Progenitor cell of endocrine pancreas (in vitro differentiated cells): ENCODE measurements around the gene HSPA12B. TPM values are rescaled to one million over a fixed set of nuclear protein-coding genes. Genes with fewer than 3 reads are reported as not detected.

Source experiments
- DNase-seq: peaks from one replicate; pipeline ENCODE4 v3.0.0; 2021; ENCODE audit warnings: low spot score; ENCODE audit not compliant: unreplicated experiment
- H3K27ac Mint-ChIP-seq: 2 replicates; pipeline ENCODE4 v1.8.0; 2021; ENCODE audit warnings: mild to moderate bottlenecking, moderate library complexity, mixed read lengths
- H3K27me3 Mint-ChIP-seq: 2 replicates; pipeline ENCODE4 v1.8.0; 2021; ENCODE audit warnings: mixed read lengths
- H3K36me3 Mint-ChIP-seq: 2 replicates; pipeline ENCODE4 v1.8.0; 2022; ENCODE audit warnings: mixed read lengths; ENCODE audit not compliant: insufficient read depth
- H3K4me1 Mint-ChIP-seq: 2 replicates; pipeline ENCODE4 v1.8.0; 2021; ENCODE audit warnings: low read depth, mixed read lengths
- H3K4me3 Mint-ChIP-seq: 2 replicates; pipeline ENCODE4 v1.8.0; 2021; ENCODE audit warnings: low read depth, mild to moderate bottlenecking, moderate library complexity, mixed read lengths
- H3K9me3 Mint-ChIP-seq: 2 replicates; pipeline ENCODE4 v1.8.0; 2021; ENCODE audit warnings: low read depth, mixed read lengths
- total RNA-seq: library from RNA; stranded (reverse); gene quantifications from 2 replicates; pipeline ENCODE4 v1.2.1, GENCODE V29; 2021
- TF ChIP-seq, protein P1 (sequence below): fragments of 200-600 bp; sonication (generic); IDR thresholded peaks from one replicate; pipeline ENCODE4 v1.5.0; 2021; ENCODE audit warnings: antibody characterized with exemption, mild to moderate bottlenecking; ENCODE audit not compliant: unreplicated experiment

HSPA12B gene
- total RNA-seq, 1 donor from 2014 or later: not detected

DNA sequence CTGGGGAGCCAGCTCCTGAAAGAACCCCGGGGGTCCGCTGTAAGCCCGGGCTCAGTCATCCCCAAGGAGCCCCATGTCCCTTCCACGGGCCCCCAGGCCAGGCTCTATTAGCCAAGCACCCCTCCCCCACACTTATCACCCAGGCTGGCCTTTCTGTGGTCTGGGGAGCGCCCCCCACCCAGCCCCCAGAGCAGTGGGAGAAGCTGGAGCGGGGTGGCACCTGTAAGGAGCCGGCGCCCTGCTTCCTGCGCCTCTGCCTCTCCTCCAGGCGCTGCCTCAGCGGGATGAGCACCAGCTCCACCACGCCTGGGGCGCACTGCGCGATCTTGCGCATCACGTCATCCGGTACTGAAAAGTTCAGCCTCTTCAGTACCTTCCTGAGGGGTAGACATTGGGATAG lies 46.5 kb downstream of the HSPA12B start:
- DNase-seq: no peak
- H3K27ac Mint-ChIP-seq: no peak overlapping the region
- peaks cover 19% of the 10 kb centered on the region for H3K4me1 Mint-ChIP-seq
- H3K36me3 Mint-ChIP-seq: peaks cover 1% of the 10 kb centered on the region
- no peak overlapping the region for H3K4me3 Mint-ChIP-seq
- TF ChIP-seq, protein P1, sequence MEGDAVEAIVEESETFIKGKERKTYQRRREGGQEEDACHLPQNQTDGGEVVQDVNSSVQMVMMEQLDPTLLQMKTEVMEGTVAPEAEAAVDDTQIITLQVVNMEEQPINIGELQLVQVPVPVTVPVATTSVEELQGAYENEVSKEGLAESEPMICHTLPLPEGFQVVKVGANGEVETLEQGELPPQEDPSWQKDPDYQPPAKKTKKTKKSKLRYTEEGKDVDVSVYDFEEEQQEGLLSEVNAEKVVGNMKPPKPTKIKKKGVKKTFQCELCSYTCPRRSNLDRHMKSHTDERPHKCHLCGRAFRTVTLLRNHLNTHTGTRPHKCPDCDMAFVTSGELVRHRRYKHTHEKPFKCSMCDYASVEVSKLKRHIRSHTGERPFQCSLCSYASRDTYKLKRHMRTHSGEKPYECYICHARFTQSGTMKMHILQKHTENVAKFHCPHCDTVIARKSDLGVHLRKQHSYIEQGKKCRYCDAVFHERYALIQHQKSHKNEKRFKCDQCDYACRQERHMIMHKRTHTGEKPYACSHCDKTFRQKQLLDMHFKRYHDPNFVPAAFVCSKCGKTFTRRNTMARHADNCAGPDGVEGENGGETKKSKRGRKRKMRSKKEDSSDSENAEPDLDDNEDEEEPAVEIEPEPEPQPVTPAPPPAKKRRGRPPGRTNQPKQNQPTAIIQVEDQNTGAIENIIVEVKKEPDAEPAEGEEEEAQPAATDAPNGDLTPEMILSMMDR: no peak
- no peaks in the 10 kb centered on the region for H3K9me3 Mint-ChIP-seq
- H3K27me3 Mint-ChIP-seq: peaks cover 32% of the 10 kb centered on the region

DNA sequence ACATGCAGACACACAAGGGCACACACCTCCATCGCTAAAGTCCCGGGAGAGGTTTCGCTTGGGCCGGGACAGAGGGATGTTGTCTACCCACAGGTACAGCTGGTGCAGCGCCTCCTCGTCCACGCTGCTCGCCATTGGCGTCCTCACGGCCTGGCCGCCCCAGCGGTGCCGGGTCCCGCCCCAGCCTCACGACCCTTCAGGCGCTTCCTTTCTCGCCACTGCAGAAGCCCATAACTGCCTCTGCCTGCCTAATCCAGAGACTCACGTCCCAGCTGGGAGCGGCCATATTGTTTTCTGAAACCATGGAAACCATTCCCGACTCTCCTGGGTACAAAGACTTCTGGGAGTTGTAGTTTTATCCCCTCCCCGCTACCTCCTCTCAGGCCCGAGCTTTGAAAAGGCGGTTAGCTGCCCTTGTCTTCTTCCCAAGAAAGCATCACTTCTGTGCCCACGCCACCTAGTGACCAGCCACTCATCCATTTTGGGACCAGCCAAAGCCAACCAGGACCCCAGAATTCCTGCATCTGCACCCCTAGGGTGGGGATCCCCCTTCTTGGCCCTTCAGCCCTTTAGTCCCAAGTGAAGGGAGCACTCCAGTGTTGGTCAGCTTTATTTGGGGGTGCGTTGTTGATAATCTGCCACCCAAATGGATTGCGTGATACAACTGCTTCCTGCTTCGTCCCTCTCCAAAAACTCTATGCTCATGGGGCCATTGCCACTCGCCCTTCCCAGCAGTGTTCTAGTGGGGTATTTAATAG lies 48.8 kb downstream of the HSPA12B start, which contains the start of gene SPEF1:
TSS of gene SPEF1 (minus strand) at position 296 of the 758 bp plus-strand sequence. CDS start at position 135, 161 bp downstream.
- no peaks in the 10 kb centered on the region for H3K9me3 Mint-ChIP-seq
- peaks cover 22% of the 10 kb centered on the region for H3K4me1 Mint-ChIP-seq
- peaks cover 4% of the 10 kb centered on the region for H3K36me3 Mint-ChIP-seq
- peaks cover 18% of the 10 kb centered on the region for H3K27me3 Mint-ChIP-seq
- peak within 1 kb of the TSS; percentile 26 for H3K27ac Mint-ChIP-seq
- H3K4me3 Mint-ChIP-seq: peak within 1 kb of the TSS; percentile 72
- peak; percentile 44 for DNase-seq
- TF ChIP-seq, protein P1: no peak

- H3K27me3 Mint-ChIP-seq: peaks cover 13% of the 10 kb centered on the region
- no peak overlapping the region for H3K4me3 Mint-ChIP-seq
- peaks cover 22% of the 10 kb centered on the region for H3K4me1 Mint-ChIP-seq
- H3K27ac Mint-ChIP-seq: peak overlapping the region; percentile 62
- H3K36me3 Mint-ChIP-seq: peaks cover 4% of the 10 kb centered on the region
- TF ChIP-seq, protein P1: no peak
- H3K9me3 Mint-ChIP-seq: no peaks in the 10 kb centered on the region
- DNase-seq: no peak
These were observed 50.1 kb downstream of the HSPA12B start for GRCh38 chr20:3782597-3782996.

GRCh38 chr20:3783068-3783489 lies 50.6 kb downstream of the HSPA12B start:
- Mint-ChIP-seq H3K27ac (peak overlapping the region; percentile 62), H3K9me3 (no peaks in the 10 kb centered on the region), H3K4me1 (peaks cover 22% of the 10 kb centered on the region), H3K27me3 (peaks cover 13% of the 10 kb centered on the region), H3K36me3 (peaks cover 4% of the 10 kb centered on the region), H3K4me3 (no peak overlapping the region)
- TF ChIP-seq, protein P1: no peak
- no peak for DNase-seq

GRCh38 chr20:3783511-3784195 lies 51.2 kb downstream of the HSPA12B start:
- Mint-ChIP-seq H3K27ac (no peak overlapping the region), H3K36me3 (peaks cover 4% of the 10 kb centered on the region), H3K4me1 (peaks cover 19% of the 10 kb centered on the region), H3K27me3 (peaks cover 15% of the 10 kb centered on the region), H3K9me3 (no peaks in the 10 kb centered on the region), H3K4me3 (no peak overlapping the region)
- TF ChIP-seq, protein P1: no peak
- no peak for DNase-seq
